Cardiac fibroblast (primary cell): ENCODE measurements around the gene SLC9A6.
A peak's percentile ranks its signal among the peaks of the same experiment; 100 is the strongest.
"Not testable (repeated sequence)": the region's sequence is repeated elsewhere in the genome, so short reads cannot be mapped to it uniquely, and the experiment has no call there.

Experiments used
- DNase-seq, 2 donors: peaks; one replicate each; pipeline versions ENCODE4 v3.0.0 to v3.0.0-alpha.2; 2010; ENCODE audit warnings: low read depth in 2 of 2
- H3K4me3 ChIP-seq, 2 donors: replicated peaks in 1 of 2; 1 replicate in 1 of 2; 2 replicates in 1 of 2; pipeline ENCODE4 v1.5.1; 2011; ENCODE audit warnings: low read depth in 2 of 2, low read length in 2 of 2, mild to moderate bottlenecking in 2 of 2, moderate library complexity in 1 of 2
- CTCF ChIP-seq: IDR thresholded peaks from one replicate; pipeline ENCODE4 v1.5.1; 2011; ENCODE audit warnings: low read depth, mild to moderate bottlenecking, low read length, inconsistent platforms

The SLC9A6 gene

GRCh38 chrX:136046295-136047015 is 61.2 kb downstream of the SLC9A6 start:
- H3K4me3 ChIP-seq = no peak overlapping the region
- TF ChIP-seq CTCF = no peak
- peak; percentile 27 to 32 for DNase-seq

- H3K4me3 ChIP-seq = no peak overlapping the region
- no peak for TF ChIP-seq CTCF
These were observed 61.9 kb downstream of the SLC9A6 start for GRCh38 chrX:136047016-136047642.

GRCh38 chrX:136047969-136048368 is 62.7 kb downstream of the SLC9A6 start:
- DNase-seq = peak; percentile 12 to 43
- TF ChIP-seq CTCF = no peak
- H3K4me3 ChIP-seq = no peak overlapping the region

More at GRCh38 chrX:136047016-136047642, 61.9 kb downstream of the SLC9A6 start:
- DNase-seq = peak in 1 of 2 donors; percentile 28

GRCh38 chrX:136048446-136048845 is 63.2 kb downstream of the SLC9A6 start:
- H3K4me3 ChIP-seq = no peak overlapping the region

GRCh38 chrX:136049608-136050007 is 64.4 kb downstream of the SLC9A6 start:
- no peak for DNase-seq
- TF ChIP-seq CTCF = no peak

More at GRCh38 chrX:136048446-136048845, 63.2 kb downstream of the SLC9A6 start:
- DNase-seq = peak in 1 of 2 donors; percentile 17
- no peak for TF ChIP-seq CTCF

GRCh38 chrX:136050875-136051274 is 65.6 kb downstream of the SLC9A6 start:
- not testable (repeated sequence) for DNase-seq, H3K4me3 ChIP-seq

More at GRCh38 chrX:136049608-136050007, 64.4 kb downstream of the SLC9A6 start:
- no peak overlapping the region for H3K4me3 ChIP-seq

GRCh38 chrX:136051611-136052010 is 66.4 kb downstream of the SLC9A6 start:
- H3K4me3 ChIP-seq = no peak overlapping the region
- DNase-seq = no peak
- TF ChIP-seq CTCF = no peak
